Stimulated activated CD4-positive, alpha-beta T cell treated with anti-CD3 and anti-CD28 coated beads, TNF-alpha, amount 100 ng/mL, for 1 hour (primary cell): Measurements from ENCODE around the gene MPRIP.

ENCODE experiments used
- DNase-seq, 3 donors: peaks; one replicate each; pipeline ENCODE4 v3.0.0-alpha.2; 2020; ENCODE audit warnings: low read depth in 3 of 3, low spot score in 1 of 3

Gene MPRIP

DNA sequence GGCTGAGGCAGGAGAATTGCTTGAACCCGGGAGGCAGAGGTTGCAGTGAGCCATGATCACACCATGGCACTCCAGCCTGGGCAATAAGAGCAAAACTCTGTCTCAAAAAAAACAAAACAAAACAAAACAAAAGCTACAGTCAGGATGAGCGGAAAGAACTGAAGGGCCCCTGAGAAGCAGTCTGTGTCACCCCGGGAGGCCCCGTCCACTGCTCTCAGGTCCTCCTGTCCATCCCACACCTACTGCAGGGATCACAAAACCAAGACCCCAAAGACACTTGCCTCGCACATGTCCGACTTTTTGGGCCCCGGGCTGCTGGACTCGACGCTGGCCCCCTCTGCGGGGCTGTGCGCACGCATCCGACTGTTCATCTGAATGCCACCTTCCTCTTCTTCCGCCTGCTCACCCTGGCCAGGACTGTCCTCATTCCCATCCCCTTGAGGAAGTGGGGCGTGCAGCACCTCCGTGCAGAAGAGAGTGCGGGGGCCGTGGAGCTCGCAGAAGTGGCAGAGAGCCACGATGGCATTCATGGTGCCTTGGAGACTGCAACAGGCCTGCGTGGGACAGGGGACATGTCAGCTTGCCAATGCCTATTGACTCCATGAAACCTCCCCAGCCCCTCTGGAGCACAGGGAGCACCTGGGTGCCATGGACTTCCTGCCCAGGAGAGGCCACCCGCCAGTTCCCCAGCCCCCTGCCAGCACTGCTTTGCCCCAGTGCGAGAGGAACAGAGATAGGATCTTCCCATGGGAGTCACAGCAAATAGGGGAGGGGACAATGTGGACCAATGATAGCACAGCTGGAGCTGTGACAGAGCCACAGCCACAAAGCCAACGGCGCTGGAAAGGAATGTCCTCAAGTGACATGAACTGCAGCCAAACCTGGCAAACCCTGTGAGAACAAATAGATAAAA is 185.6 kb downstream of the MPRIP start:
- no peak for DNase-seq

DNA sequence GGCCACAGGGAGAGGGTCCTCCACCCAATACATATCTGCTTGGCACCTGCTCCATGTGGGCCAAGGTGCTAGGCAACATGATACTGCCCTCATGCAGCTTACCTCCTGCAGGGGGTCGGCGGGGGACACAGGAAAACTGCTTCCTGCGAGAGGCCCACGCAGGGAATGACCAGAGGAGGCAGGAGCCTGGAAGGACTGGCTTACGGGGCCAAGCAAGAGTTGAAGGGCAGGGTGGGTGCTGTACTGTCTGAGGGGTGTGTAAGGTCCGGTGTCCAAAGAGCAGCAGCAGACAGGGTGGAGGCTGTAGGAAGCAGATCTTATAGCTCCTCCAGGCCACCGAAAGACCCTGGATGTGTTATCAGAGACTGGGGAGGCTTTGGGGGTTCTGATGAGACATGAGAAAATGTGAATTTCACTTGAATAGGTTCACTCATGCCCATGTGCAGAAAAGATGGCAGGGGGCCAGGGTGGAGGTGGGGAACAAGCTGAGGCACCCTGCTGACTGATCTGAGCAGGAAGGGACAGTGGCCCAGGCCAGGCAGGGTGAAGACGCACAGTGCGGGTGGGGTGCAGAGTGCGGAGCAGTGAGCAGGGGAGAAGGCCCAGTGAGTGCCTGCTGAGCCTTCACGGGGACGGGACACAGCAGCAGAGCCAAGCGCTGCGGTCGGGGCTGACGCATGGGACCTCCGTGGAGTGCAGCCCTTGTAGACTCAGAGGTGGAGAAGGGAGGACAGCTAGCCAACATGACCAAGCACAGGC is 186.4 kb downstream of the MPRIP start:
- no peak for DNase-seq

DNA sequence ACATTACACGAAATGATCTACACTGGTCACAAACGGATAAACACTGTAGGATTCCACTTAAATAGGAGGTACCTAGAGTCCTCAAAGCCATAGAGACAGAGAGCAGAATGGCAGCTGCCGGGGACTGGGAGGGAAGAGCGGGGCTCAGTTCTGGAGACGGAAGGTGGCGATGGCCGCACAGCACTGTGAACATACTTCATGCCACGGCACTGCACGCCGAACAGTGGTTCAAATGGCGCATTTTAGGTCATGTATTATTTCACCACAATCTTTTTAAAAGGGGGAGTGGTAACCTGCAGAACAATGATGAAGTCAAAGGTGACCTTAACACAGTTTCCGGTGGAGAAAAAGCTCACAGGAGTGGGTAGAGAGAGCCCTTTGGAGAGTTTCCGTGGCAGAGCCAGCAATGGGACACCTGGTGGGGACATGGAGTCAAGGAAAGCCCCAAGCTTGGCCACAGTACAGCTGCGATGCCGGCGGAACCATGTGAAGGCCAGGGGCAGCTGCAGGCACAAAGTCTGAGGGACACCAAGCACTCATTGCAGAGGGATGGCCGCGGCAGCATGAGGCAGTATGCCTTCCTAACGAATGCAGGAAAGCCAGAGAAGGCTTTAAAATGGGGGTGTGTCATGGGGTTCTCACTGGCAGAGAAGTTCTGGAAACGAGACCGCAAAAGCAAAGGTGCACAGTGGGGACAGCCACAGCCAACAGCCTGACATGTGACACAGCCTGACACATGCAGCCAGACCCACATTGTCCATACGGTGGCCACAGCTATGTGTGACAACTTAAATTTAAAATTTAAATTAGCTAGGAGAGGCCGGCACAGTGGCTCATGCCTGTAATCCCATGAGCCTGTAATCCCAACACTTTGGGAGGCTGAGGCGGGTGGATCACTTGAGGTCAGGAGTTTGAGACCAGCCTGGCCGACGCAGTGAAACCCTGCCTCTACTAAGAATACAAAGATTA is 187.4 kb downstream of the MPRIP start:
- no peak for DNase-seq

DNA sequence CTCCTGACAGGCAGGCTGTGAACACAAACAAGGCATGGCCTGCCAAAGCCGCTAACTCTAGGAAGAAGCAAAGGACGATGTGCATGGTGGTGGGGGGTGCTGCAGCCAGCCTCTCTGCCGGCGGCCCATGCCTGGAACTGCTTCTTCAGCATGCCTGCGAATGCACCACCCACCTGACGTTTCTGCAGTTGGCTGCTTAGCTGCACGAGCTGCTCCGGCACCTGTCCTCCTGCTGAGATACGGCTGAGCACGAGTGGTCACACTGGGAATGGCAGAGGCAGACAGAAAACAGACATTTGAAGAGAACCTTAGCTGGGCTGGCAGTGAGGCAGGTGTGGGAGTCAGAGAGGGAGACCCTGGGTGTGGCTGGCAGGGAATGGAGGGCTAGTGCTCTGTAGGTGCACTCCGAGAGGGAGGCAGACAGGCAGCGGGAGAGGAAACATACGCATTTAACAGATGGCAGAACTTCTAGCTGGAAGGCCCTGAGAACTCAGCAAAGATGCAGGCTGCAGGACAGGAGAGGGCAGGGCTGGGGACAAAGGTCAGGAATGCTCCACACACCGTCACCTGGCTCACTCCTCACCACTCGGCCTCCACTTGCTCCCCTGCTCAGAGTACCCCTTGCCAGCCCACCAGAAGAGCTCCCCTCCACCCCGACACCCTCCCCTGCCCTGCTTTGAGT is 189.5 kb downstream of the MPRIP start:
- DNase-seq = no peak

DNA sequence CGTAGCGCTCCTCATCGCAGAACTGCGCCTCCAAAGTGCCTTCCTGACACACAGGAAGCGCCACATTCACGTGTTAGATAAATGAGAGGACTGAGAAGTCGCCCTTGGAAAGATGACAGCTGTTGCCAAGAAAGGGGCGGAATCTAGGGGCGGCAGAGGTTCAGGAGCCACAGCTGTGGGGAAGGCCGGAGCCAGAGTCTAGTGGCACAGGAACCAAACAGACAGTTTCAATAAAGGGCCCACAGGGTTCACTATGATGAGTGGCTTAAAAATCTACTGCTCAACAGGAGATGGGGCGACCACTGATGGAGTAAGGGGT is 190.0 kb downstream of the MPRIP start:
- DNase-seq = no peak

DNA sequence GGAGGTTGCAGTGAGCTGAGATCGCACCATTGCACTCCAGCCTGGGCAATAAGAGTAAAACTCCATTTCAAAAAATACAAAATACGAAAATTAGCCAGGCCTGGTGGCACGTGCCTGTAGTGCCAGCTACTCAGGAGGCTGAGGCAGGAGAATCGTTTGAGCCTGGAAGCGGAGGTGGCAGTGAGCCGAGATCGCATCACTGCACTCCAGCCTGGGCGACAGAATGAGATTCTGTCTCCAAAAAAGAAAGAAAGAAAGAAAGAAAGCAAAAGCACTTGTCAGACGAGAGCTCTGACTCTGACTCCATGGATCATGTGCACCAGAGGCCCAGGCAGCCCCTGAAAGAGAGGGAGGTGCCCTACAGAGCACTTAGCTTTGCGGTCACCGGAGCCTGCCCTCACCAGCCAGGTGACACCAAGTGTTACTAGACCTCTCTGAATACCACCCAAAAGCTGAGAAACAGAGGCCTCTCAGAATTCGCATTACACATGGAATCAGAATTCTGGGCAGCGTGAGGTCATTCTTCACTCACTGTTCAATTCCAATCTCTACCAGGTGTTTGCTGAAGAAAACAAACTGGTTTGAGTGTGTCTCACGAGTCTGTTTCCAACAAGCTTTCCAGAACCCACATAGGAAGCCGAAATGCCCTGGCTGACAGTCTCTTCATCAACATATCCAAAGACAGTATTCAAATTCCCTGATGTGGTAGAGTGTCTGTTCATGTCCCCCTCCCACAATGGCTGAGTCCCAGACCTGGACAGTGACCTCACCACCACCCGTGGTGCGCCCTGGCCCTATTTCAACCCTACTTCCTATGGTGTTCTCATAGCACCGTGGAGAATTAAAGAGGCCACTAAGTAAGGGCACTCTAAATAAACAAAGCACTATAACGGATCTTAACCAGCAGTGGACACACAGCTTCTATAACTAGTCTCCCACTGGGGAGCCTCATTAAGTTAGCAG is 193.2 kb downstream of the MPRIP start:
- no peak for DNase-seq

DNA sequence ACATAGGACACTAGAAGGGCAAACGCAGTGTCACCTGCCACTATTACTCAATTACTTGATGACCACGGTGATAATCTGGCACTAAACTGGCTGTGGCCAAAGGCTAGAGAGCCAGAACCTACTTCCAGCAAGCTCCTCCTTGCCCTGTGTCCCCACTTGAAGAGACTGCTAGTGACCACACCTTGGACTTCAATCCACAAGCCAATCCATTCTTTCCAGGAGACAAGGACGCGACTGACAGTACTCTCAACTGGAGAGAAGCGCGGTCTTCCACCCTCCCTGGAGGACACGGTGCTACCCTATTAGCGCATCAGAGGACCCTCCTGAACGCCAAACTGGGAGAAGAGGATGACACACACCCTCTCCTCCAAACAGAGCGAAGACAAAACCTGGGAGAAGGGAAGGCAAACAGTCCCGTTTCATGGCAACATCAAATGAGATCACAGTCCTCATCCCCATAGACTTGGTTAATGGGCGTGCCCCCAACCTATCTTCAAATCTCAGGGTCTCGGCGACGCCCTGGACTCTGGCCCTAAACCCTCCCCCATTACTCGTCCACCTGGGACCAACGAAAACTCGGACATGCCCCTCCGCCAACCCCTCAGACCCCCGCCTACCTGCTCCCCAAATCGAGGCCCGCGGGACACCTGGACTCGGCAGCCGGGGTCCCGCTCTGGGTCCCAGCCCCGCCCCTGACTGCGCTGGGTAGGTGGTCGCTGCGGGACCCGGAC is 194.2 kb downstream of the MPRIP start:
- no peak for DNase-seq

DNA sequence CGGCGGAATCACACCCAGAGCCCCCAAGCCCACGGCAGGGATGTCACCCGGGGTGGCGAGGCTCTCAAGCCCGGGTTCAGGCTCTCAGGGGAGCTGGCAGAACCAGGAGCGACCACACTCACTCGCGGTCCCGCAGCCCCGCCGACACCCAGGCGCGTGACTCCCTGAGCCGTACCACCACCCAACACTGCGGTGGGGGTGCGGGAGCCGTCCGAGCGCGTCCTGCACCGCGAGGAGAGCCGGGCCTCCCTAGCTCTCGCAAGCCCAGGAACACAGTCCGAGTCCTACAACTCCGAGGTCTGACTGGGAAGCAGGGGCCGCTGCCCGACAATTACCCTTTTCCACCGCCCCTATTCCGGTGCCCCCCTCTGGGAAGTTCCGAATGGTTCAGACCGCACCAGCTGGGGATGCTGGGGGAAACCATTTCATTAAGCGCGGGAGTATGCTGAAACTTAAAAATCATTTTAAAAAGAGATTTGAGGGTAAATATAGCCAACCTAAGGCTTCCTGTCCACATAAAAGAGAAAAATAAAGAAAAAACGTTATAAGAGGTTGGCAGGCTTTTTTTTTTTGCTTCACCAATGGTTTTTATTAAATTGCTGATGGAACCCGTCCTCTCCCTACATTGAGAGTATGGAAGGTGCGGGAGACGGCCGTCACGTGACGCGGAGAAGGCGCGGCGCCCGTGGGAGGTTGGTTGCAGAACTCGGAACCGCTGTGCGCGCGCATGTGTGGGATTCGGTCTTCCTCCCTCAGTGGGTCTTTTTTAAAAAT is 195.0 kb downstream of the MPRIP start, which contains the start of gene FLCN:
Gene FLCN (minus strand): TSS at position 143 of the 774 bp plus-strand sequence. CDS start 9,031 bp downstream, outside the sequence.
- DNase-seq = peak; percentile 68 to 80 (median 72)

DNA sequence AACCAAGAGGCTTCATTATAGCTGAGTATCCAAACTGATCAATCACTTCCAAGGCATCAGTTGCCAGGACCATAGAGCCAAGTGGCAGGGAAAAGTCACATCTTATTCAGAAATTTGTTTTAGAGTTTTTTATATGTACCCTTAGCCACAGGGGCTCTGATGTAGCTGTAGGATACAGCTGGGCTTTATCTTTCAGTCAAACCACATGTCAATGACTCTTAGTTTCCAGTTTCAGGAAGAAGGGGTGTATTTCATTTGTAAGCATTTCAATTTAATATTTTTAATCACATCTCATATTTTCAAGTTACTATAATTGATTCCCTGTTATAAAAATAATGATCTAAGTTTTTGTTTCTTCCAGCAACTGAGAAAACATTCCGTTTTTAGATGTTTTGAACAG is 197.6 kb downstream of the MPRIP start:
- DNase-seq = no peak

DNA sequence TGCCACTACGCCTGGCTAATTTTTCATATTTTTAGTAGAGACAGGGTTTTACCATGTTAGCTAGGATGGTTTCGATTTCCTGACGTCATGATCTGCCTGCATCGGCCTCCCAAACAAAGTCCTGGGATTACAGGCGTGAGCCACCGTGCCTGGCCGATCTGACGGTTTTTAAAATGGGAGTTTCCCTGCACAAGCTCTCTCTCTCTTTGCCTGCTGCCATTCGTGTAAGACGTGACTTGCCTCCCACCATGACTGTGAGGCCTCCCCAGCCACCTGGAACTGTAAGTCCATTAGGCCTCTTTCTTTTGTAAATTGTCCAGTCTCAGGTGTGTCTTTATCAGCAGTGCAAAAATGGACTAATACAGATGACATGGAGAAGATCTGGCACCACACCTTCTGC is 199.4 kb downstream of the MPRIP start:
- no peak for DNase-seq

DNA sequence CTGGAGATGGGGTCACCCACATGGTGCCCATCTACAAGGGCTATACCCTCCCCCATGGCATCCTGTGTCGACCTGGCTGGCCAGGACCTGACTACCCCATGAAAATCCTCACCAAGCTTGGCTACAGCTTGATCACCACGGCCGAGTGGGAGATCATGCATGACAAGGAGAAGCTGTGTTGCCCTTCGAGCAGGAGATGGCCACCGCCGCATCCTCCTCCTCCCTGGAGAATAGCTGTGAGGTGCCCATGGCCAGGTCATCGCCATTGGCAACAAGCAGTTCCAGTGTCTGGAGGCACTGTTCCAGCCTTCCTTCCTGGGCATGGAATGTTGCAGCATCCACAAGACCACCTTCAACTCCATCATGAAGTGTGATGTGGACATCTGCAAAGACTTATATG is 200.0 kb downstream of the MPRIP start:
- no peak for DNase-seq
